Measurements from ENCODE around the gene SCRN2. TPM values are rescaled to one million over a fixed set of nuclear protein-coding genes. Genes with fewer than 3 reads are reported as not detected.

The SCRN2 gene
- total RNA-seq, 2 experiments from 2014 or later, result 15.3 to 17.1 TPM

- H3K4me1 Mint-ChIP-seq, result peaks cover 18% of the 10 kb centered on the region
- peaks cover 9% of the 10 kb centered on the region for H3K36me3 Mint-ChIP-seq
- H3K4me3 Mint-ChIP-seq, result peak within 1 kb of the TSS; percentile 96
- no peaks in the 10 kb centered on the region for H3K9me3 Mint-ChIP-seq
- no peaks in the 10 kb centered on the region for H3K27me3 Mint-ChIP-seq
- peak; percentile 82 for DNase-seq
- H3K27ac Mint-ChIP-seq, result peak within 1 kb of the TSS; percentile 79
These were observed 19.4 kb downstream of the SCRN2 start, which contains the start of gene OSBPL7 for GRCh38 chr17:47821424-47822391. TSS of gene OSBPL7 (minus strand) at chr17:47821794. CDS start at chr17:47820278, 1,516 bp downstream.

GRCh38 chr17:47821031-47821423 is 20.0 kb downstream of the SCRN2 start:
- H3K27ac Mint-ChIP-seq, result peak overlapping the region; percentile 79
- H3K4me1 Mint-ChIP-seq, result peaks cover 18% of the 10 kb centered on the region
- H3K36me3 Mint-ChIP-seq, result peaks cover 5% of the 10 kb centered on the region
- no peak for DNase-seq
- peak overlapping the region; percentile 96 for H3K4me3 Mint-ChIP-seq
- no peaks in the 10 kb centered on the region for H3K9me3 Mint-ChIP-seq
- H3K27me3 Mint-ChIP-seq, result no peaks in the 10 kb centered on the region

- H3K4me3 Mint-ChIP-seq, result peak overlapping the region; percentile 96
- no peaks in the 10 kb centered on the region for H3K27me3 Mint-ChIP-seq
- H3K27ac Mint-ChIP-seq, result peak overlapping the region; percentile 79
- no peaks in the 10 kb centered on the region for H3K9me3 Mint-ChIP-seq
- DNase-seq, result no peak
- H3K4me1 Mint-ChIP-seq, result peaks cover 18% of the 10 kb centered on the region
- peaks cover 5% of the 10 kb centered on the region for H3K36me3 Mint-ChIP-seq
These were observed 20.9 kb downstream of the SCRN2 start for GRCh38 chr17:47820033-47820789.

GRCh38 chr17:47819475-47819874 is 21.6 kb downstream of the SCRN2 start:
- Mint-ChIP-seq H3K36me3 (peaks cover 5% of the 10 kb centered on the region), H3K27ac (no peak overlapping the region)

GRCh38 chr17:47818002-47818695 is 22.9 kb downstream of the SCRN2 start:
- H3K27me3 Mint-ChIP-seq, result no peaks in the 10 kb centered on the region
- peaks cover 2% of the 10 kb centered on the region for H3K36me3 Mint-ChIP-seq
- H3K27ac Mint-ChIP-seq, result no peak overlapping the region

More at GRCh38 chr17:47819475-47819874, 21.6 kb downstream of the SCRN2 start:
- no peaks in the 10 kb centered on the region for H3K9me3 Mint-ChIP-seq
- peaks cover 18% of the 10 kb centered on the region for H3K4me1 Mint-ChIP-seq
- no peak for DNase-seq
- no peak overlapping the region for H3K4me3 Mint-ChIP-seq
- no peaks in the 10 kb centered on the region for H3K27me3 Mint-ChIP-seq

GRCh38 chr17:47816947-47817346 is 24.1 kb downstream of the SCRN2 start:
- peaks cover 2% of the 10 kb centered on the region for H3K36me3 Mint-ChIP-seq
- DNase-seq, result no peak
- H3K4me1 Mint-ChIP-seq, result peaks cover 11% of the 10 kb centered on the region
- no peak overlapping the region for H3K4me3 Mint-ChIP-seq
- no peaks in the 10 kb centered on the region for H3K27me3 Mint-ChIP-seq
- no peaks in the 10 kb centered on the region for H3K9me3 Mint-ChIP-seq
- no peak overlapping the region for H3K27ac Mint-ChIP-seq

More at GRCh38 chr17:47818002-47818695, 22.9 kb downstream of the SCRN2 start:
- Mint-ChIP-seq H3K4me3 (no peak overlapping the region), H3K9me3 (no peaks in the 10 kb centered on the region), H3K4me1 (peaks cover 18% of the 10 kb centered on the region)
- no peak for DNase-seq

GRCh38 chr17:47816111-47816735 is 24.9 kb downstream of the SCRN2 start:
- no peak overlapping the region for H3K4me3 Mint-ChIP-seq
- no peak for DNase-seq
- H3K27me3 Mint-ChIP-seq, result no peaks in the 10 kb centered on the region
- H3K27ac Mint-ChIP-seq, result no peak overlapping the region
- H3K36me3 Mint-ChIP-seq, result peaks cover 2% of the 10 kb centered on the region
- no peaks in the 10 kb centered on the region for H3K9me3 Mint-ChIP-seq
- H3K4me1 Mint-ChIP-seq, result peaks cover 9% of the 10 kb centered on the region

- no peak overlapping the region for H3K27ac Mint-ChIP-seq
- H3K27me3 Mint-ChIP-seq, result no peaks in the 10 kb centered on the region
- DNase-seq, result no peak
- no peaks in the 10 kb centered on the region for H3K9me3 Mint-ChIP-seq
- peaks cover 4% of the 10 kb centered on the region for H3K4me1 Mint-ChIP-seq
- H3K4me3 Mint-ChIP-seq, result no peak overlapping the region
- peaks cover 2% of the 10 kb centered on the region for H3K36me3 Mint-ChIP-seq
These were observed 25.8 kb downstream of the SCRN2 start for GRCh38 chr17:47815106-47815918.

- peaks cover 2% of the 10 kb centered on the region for H3K36me3 Mint-ChIP-seq
- no peak for DNase-seq
- H3K4me3 Mint-ChIP-seq, result no peak overlapping the region
These were observed 27.5 kb downstream of the SCRN2 start for GRCh38 chr17:47813512-47814031.

GRCh38 chr17:47813077-47813476 is 28.0 kb downstream of the SCRN2 start:
- H3K27ac Mint-ChIP-seq, result no peak overlapping the region

More at GRCh38 chr17:47813512-47814031, 27.5 kb downstream of the SCRN2 start:
- no peaks in the 10 kb centered on the region for H3K9me3 Mint-ChIP-seq
- H3K27me3 Mint-ChIP-seq, result no peaks in the 10 kb centered on the region
- peaks cover 7% of the 10 kb centered on the region for H3K4me1 Mint-ChIP-seq
- H3K27ac Mint-ChIP-seq, result no peak overlapping the region

GRCh38 chr17:47812146-47812920 is 28.7 kb downstream of the SCRN2 start:
- H3K9me3 Mint-ChIP-seq, result no peaks in the 10 kb centered on the region
- no peak overlapping the region for H3K27ac Mint-ChIP-seq
- no peak overlapping the region for H3K4me3 Mint-ChIP-seq
- no peaks in the 10 kb centered on the region for H3K27me3 Mint-ChIP-seq
- H3K4me1 Mint-ChIP-seq, result peaks cover 7% of the 10 kb centered on the region
- peaks cover 2% of the 10 kb centered on the region for H3K36me3 Mint-ChIP-seq
- DNase-seq, result no peak

More at GRCh38 chr17:47813077-47813476, 28.0 kb downstream of the SCRN2 start:
- no peak for DNase-seq
- Mint-ChIP-seq H3K4me1 (peaks cover 7% of the 10 kb centered on the region), H3K27me3 (no peaks in the 10 kb centered on the region), H3K36me3 (peaks cover 2% of the 10 kb centered on the region), H3K9me3 (no peaks in the 10 kb centered on the region), H3K4me3 (no peak overlapping the region)

GRCh38 chr17:47811709-47812108 is 29.4 kb downstream of the SCRN2 start:
- Mint-ChIP-seq H3K36me3 (no peaks in the 10 kb centered on the region), H3K4me1 (peaks cover 7% of the 10 kb centered on the region), H3K27me3 (no peaks in the 10 kb centered on the region), H3K4me3 (no peak overlapping the region), H3K27ac (peak overlapping the region; percentile 21), H3K9me3 (no peaks in the 10 kb centered on the region)
- no peak for DNase-seq

Data from activated naive CD8-positive, alpha-beta T cell treated with anti-CD3 and anti-CD28 coated beads for 36 hours (primary cell).